ENCODE results near the gene DNM1L.

The DNM1L gene

DNA sequence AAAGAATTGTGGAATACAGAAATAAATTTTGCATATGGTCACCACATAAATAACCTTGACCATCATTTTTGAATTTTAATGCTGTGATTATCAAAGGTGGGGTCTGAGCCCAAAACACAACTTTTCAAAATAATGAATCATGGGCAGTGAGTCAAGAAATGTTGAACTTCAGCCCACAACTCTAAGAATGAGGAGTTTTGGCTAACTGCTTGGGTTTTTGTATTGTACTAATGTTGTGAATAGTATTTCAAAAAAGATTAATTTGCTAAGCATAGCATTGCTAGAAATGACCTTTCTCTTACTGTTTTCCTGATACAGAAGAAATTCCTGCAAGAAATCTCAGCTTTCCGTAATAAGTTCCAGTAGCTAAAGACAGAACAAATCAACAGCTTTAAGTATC, 101.0 kb downstream of the DNM1L start:
- Histone ChIP-seq H3K36me3 (no peaks in the 10 kb centered on the region), H3K4me3 (ENCODE audit: low read depth in 1 of 2, low read length in 1 of 2) (no peak overlapping the region), H3K4me1 (ENCODE audit: control insufficient read depth in 1 of 2, insufficient read depth in 1 of 2, low read depth in 1 of 2, low read length in 1 of 2) (no peaks in the 10 kb centered on the region), H3K27me3 (no peaks in the 10 kb centered on the region), H3K9me3 (no peaks in the 10 kb centered on the region), H3K27ac (no peak overlapping the region)
- TF ChIP-seq, protein P1, sequence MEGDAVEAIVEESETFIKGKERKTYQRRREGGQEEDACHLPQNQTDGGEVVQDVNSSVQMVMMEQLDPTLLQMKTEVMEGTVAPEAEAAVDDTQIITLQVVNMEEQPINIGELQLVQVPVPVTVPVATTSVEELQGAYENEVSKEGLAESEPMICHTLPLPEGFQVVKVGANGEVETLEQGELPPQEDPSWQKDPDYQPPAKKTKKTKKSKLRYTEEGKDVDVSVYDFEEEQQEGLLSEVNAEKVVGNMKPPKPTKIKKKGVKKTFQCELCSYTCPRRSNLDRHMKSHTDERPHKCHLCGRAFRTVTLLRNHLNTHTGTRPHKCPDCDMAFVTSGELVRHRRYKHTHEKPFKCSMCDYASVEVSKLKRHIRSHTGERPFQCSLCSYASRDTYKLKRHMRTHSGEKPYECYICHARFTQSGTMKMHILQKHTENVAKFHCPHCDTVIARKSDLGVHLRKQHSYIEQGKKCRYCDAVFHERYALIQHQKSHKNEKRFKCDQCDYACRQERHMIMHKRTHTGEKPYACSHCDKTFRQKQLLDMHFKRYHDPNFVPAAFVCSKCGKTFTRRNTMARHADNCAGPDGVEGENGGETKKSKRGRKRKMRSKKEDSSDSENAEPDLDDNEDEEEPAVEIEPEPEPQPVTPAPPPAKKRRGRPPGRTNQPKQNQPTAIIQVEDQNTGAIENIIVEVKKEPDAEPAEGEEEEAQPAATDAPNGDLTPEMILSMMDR (IDR thresholded peaks at IDR 0.05) = no peak

DNA sequence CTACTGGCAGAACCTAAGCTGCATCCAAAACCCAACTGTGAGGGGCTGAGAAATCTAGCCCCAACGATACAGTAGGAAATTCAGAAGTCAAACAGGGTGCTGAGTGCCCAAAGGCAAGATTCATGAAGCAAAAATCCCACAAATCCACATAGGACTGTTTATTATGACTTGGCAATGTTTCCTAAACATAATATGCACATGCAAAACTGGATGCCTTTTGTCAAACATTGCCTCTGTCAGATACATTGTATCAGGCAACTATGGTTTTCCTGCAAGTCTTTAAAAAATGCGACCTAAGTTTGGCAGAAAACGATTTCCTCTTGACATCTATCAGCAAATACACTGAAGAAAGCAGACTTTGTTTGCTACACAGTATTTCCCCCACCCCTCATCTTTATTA, 103.9 kb downstream of the DNM1L start:
- TF ChIP-seq, protein P1 (IDR thresholded peaks at IDR 0.05) = no peak
- Histone ChIP-seq H3K27ac (no peak overlapping the region), H3K27me3 (no peaks in the 10 kb centered on the region), H3K4me1 (ENCODE audit: control insufficient read depth in 1 of 2, insufficient read depth in 1 of 2, low read depth in 1 of 2, low read length in 1 of 2) (no peaks in the 10 kb centered on the region), H3K9me3 (no peaks in the 10 kb centered on the region), H3K36me3 (no peaks in the 10 kb centered on the region), H3K4me3 (ENCODE audit: low read depth in 1 of 2, low read length in 1 of 2) (no peak overlapping the region)

DNA sequence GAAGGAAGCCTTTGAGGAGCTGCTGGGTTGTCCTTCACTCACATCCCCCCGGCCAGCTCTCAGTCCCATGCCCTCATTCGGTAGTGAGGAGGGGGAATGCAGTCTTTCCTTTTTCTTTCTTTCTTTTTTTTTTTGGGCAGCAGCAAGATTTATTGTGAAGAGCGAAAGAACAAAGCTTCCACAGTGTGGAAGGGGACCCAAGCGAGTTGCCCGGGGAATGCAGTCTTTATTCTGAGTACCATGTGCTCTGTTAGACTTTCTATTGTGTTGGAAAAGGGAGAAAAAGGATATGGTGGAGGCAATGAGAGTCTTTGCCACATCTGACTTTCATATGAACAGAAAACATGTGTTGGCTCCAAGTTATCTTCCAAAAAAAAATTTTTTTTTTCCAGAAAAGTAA, 106.5 kb downstream of the DNM1L start:
- TF ChIP-seq, protein P1 (IDR thresholded peaks at IDR 0.05) = no peak

DNA sequence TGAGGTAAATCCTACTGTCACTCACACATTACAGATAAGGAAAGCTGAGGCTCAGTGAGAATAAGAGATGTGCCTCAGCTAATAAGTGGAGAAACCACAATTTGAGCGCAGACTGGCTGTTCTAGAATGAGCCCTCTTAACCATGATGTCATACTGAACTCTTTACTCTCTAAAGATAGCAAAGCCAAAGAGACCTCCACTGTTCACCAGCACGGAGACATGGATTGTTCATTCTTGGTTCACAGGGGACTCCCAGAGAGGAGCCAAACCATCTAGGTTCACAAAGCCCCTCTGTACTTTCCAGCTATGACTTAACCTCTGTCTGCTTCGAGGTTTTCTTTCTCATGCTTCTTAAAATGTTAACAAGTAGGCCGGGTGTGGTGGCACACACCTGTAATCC, 109.3 kb downstream of the DNM1L start:
- no peak overlapping the region for H3K4me3 ChIP-seq (ENCODE audit: low read depth in 1 of 2, low read length in 1 of 2)
- no peak overlapping the region for H3K27ac ChIP-seq
- H3K27me3 ChIP-seq = no peaks in the 10 kb centered on the region
- peaks cover 14% of the 10 kb centered on the region for H3K36me3 ChIP-seq
- H3K9me3 ChIP-seq = no peaks in the 10 kb centered on the region
- TF ChIP-seq, protein P1 (IDR thresholded peaks at IDR 0.05) = no peak
- no peaks in the 10 kb centered on the region for H3K4me1 ChIP-seq (ENCODE audit: control insufficient read depth in 1 of 2, insufficient read depth in 1 of 2, low read depth in 1 of 2, low read length in 1 of 2)

More for the DNA sequence above, 106.5 kb downstream of the DNM1L start:
- H3K4me3 ChIP-seq (ENCODE audit: low read depth in 1 of 2, low read length in 1 of 2) = no peak overlapping the region
- H3K4me1 ChIP-seq (ENCODE audit: control insufficient read depth in 1 of 2, insufficient read depth in 1 of 2, low read depth in 1 of 2, low read length in 1 of 2) = no peaks in the 10 kb centered on the region
- H3K27ac ChIP-seq = no peak overlapping the region
- no peaks in the 10 kb centered on the region for H3K36me3 ChIP-seq
- no peaks in the 10 kb centered on the region for H3K9me3 ChIP-seq
- H3K27me3 ChIP-seq = no peaks in the 10 kb centered on the region

DNA sequence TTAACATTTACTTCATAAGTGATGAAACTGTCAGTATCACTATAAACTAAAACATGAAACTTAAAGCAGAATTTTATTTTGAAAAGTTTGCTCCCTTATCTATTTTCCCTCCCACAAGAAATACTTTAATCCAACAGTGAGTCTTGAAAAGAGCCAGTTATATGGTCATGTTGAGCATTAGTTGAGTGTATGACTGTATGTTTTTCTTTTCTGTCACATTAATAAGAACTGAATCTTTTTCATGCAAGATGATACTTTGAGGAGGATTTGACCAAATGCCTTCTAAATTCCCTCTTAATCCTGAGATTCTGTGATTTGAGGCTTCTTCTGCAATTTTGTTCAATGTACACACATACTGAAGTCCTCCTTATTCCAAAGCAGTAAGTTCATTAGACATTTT, 110.3 kb downstream of the DNM1L start:
- H3K27me3 ChIP-seq = no peaks in the 10 kb centered on the region
- no peaks in the 10 kb centered on the region for H3K4me1 ChIP-seq (ENCODE audit: control insufficient read depth in 1 of 2, insufficient read depth in 1 of 2, low read depth in 1 of 2, low read length in 1 of 2)
- no peaks in the 10 kb centered on the region for H3K9me3 ChIP-seq
- peaks cover 23% of the 10 kb centered on the region for H3K36me3 ChIP-seq
- TF ChIP-seq, protein P1 (IDR thresholded peaks at IDR 0.05) = no peak
- no peak overlapping the region for H3K4me3 ChIP-seq (ENCODE audit: low read depth in 1 of 2, low read length in 1 of 2)
- no peak overlapping the region for H3K27ac ChIP-seq

DNA sequence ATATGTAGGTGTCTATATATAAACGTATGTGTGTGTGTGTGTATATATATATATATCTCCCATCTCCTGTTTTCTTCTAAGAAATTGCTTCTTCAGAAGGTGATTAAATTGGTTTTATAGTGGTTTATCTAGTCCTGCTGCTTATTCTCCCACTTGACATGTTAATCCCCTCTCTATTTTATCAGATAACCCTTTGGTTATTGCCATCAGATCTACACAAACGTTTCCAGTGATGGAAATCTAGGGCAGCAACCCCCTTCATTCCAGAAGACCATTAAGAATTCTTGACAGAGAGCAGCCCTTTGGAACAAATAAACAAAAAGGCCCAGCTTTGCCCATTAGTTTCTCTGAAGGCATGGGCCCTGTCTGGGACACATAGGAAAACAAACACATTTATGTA, 110.8 kb downstream of the DNM1L start:
- no peaks in the 10 kb centered on the region for H3K4me1 ChIP-seq (ENCODE audit: control insufficient read depth in 1 of 2, insufficient read depth in 1 of 2, low read depth in 1 of 2, low read length in 1 of 2)
- H3K4me3 ChIP-seq (ENCODE audit: low read depth in 1 of 2, low read length in 1 of 2) = no peak overlapping the region
- TF ChIP-seq, protein P1 (IDR thresholded peaks at IDR 0.05) = no peak
- H3K9me3 ChIP-seq = no peaks in the 10 kb centered on the region
- no peaks in the 10 kb centered on the region for H3K27me3 ChIP-seq
- H3K27ac ChIP-seq = no peak overlapping the region
- H3K36me3 ChIP-seq = peaks cover 27% of the 10 kb centered on the region

Data from neutrophil (primary cell).